HFFc6 (cell line): Measurements from ENCODE around the gene TYSND1. TPM values are rescaled to one million over a fixed set of nuclear protein-coding genes. Genes with fewer than 3 reads are reported as not detected.
"Not testable (repeated sequence)": the region's sequence is repeated elsewhere in the genome, so short reads cannot be mapped to it uniquely, and the experiment has no call there.

Experiments used
- DNase-seq: peaks from one replicate; pipeline ENCODE4 v3.0.0-alpha.2; 2018
- H3K27ac Mint-ChIP-seq: 2 replicates; pipeline ENCODE4 v1.8.0; 2020; ENCODE audit warnings: mild to moderate bottlenecking, mixed read lengths
- H3K27me3 Mint-ChIP-seq: 2 replicates; pipeline ENCODE4 v1.8.0; 2021; ENCODE audit warnings: mild to moderate bottlenecking, moderate library complexity, mixed read lengths; ENCODE audit not compliant: insufficient read depth
- H3K36me3 Mint-ChIP-seq: 2 replicates; pipeline ENCODE4 v1.8.0; 2021; ENCODE audit warnings: low read depth, mixed read lengths
- H3K4me1 Mint-ChIP-seq: 2 replicates; pipeline ENCODE4 v1.8.0; 2020; ENCODE audit warnings: low read depth, mixed read lengths
- H3K4me3 Mint-ChIP-seq: 2 replicates; pipeline ENCODE4 v1.8.0; 2020; ENCODE audit warnings: mild to moderate bottlenecking, moderate library complexity, mixed read lengths
- H3K9me3 Mint-ChIP-seq: 2 replicates; pipeline ENCODE4 v1.8.0; 2020; ENCODE audit warnings: mild to moderate bottlenecking, mixed read lengths
- total RNA-seq, 6 experiments: library from RNA; stranded (reverse); fragmentation: NEBNext Ultra II Directional; extraction: Animal tissue kit (Norgen Biotek cat#: 25700); gene quantifications; 2 replicates in 1 of 6; 3 replicates in 5 of 6; pipeline ENCODE4 v1.2.3, GENCODE V29; 2021
- TF ChIP-seq, protein P1 (sequence below): fragments of 200-600 bp; sonication (generic); IDR thresholded peaks from 2 replicates; pipeline ENCODE4 v1.5.0; 2021; ENCODE audit warnings: antibody characterized with exemption, mild to moderate bottlenecking

Gene TYSND1
- total RNA-seq, 6 experiments from 2014 or later = 4.6 to 5.7 (median 4.9) TPM

DNA sequence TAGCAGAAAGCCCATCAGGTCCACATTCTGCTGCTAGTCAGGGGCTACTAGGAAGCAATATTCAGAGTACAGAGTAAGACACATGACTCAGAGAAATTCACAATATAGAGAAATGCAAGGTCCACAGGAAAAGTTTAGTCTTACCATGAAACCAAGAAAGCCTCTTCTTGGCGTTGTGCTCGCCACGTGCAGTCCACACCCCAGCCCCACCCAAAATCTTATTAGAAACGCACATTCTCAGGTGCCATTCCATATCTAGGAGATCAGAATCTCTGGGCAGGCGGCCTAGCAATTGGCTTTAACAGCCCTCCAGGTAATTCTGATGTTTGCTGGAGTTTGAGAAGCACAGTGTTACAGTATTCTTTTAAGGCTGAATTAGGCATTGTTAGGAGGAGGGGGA is 39.6 kb upstream of the TYSND1 start:
- no peak overlapping the region for H3K27ac Mint-ChIP-seq
- H3K9me3 Mint-ChIP-seq = no peaks in the 10 kb centered on the region
- H3K4me3 Mint-ChIP-seq = no peak overlapping the region
- H3K27me3 Mint-ChIP-seq = peaks cover 12% of the 10 kb centered on the region
- peaks cover 20% of the 10 kb centered on the region for H3K4me1 Mint-ChIP-seq
- DNase-seq = no peak
- no peaks in the 10 kb centered on the region for H3K36me3 Mint-ChIP-seq
- TF ChIP-seq, protein P1, sequence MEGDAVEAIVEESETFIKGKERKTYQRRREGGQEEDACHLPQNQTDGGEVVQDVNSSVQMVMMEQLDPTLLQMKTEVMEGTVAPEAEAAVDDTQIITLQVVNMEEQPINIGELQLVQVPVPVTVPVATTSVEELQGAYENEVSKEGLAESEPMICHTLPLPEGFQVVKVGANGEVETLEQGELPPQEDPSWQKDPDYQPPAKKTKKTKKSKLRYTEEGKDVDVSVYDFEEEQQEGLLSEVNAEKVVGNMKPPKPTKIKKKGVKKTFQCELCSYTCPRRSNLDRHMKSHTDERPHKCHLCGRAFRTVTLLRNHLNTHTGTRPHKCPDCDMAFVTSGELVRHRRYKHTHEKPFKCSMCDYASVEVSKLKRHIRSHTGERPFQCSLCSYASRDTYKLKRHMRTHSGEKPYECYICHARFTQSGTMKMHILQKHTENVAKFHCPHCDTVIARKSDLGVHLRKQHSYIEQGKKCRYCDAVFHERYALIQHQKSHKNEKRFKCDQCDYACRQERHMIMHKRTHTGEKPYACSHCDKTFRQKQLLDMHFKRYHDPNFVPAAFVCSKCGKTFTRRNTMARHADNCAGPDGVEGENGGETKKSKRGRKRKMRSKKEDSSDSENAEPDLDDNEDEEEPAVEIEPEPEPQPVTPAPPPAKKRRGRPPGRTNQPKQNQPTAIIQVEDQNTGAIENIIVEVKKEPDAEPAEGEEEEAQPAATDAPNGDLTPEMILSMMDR = no peak

DNA sequence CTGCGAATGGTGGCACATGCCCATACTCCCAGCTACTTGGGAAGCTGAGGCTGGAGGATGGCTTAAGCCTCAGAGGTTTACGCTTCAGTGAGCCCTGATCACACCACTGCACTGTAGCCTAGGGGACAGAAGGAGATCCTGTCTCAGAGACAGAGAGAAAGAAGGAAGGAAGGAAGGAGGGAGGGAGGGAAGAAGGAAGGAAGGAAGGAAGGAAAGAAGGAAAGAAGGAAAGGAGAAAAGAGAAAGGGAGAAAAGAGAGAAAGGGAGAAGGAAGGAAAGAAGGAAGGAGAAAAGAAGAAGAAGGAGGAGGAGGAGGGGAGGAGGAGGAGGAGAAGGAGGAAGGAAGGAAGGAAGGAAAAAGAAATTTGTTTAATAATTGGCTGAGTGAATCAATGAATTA is 36.8 kb upstream of the TYSND1 start:
- TF ChIP-seq, protein P1 = no peak
- H3K9me3 Mint-ChIP-seq = peaks cover 22% of the 10 kb centered on the region
- peaks cover 6% of the 10 kb centered on the region; the same call in 1 of the 2 replicates for H3K4me1 Mint-ChIP-seq
- no peak overlapping the region for H3K4me3 Mint-ChIP-seq
- DNase-seq = no peak
- no peak overlapping the region for H3K27ac Mint-ChIP-seq
- H3K27me3 Mint-ChIP-seq = peaks cover 11% of the 10 kb centered on the region
- H3K36me3 Mint-ChIP-seq = peaks cover 4% of the 10 kb centered on the region; the same call in 1 of the 2 replicates

DNA sequence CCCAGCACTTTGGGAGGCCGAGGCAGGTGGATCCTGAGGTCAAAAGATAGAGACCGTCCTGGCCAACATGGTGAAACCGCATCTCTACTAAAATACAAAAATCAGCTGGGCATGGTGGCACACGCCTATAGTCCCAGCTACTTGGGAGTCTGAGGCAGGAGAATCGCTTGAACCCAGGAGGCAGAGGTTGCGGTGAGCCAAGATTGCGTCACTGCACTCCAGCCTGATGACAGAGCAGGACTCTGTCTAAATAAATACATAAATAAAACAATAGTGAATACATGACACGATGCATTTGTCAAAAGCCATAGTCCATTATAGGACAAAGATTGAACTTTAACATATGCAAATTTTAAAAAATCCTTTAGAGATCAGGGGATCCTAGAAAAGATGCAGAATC is 32.7 kb upstream of the TYSND1 start:
- H3K27me3 Mint-ChIP-seq, DNase-seq, H3K4me3 Mint-ChIP-seq, H3K27ac Mint-ChIP-seq, H3K36me3 Mint-ChIP-seq: not testable (repeated sequence)
- H3K9me3 Mint-ChIP-seq = peaks cover 23% of the 10 kb centered on the region
- peaks cover 10% of the 10 kb centered on the region for H3K4me1 Mint-ChIP-seq

DNA sequence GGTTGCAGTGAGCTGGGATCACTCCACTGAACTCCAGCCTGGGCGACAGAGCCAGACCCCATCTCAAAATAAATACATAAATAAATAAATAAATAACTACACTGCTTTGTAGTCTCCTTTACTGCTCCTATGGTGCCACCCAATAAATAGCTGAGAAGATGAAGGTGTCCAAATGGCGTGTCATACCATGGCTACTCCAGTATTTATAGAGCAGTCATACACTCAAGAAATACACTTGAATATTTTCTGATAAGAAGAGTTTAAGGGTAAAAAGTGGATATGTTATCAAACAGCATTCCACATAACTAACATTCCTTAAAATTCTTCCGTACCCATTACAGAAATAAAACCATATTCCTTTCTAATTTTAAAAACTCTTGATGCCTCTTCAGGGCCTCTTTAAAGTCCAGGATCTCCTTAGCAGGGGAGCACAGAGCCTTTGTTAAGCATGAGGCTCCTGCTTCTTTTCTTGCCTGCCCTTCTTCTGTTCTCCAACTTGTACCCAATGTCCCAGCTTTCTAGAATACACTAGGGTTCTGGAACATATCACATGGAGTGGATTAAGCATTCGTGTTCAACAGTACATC is 31.7 kb upstream of the TYSND1 start:
- no peak overlapping the region for H3K27ac Mint-ChIP-seq
- peaks cover 3% of the 10 kb centered on the region for H3K27me3 Mint-ChIP-seq
- peaks cover 16% of the 10 kb centered on the region for H3K4me1 Mint-ChIP-seq
- peaks cover 23% of the 10 kb centered on the region for H3K9me3 Mint-ChIP-seq
- H3K36me3 Mint-ChIP-seq = peaks cover 4% of the 10 kb centered on the region; the same call in 1 of the 2 replicates
- H3K4me3 Mint-ChIP-seq = no peak overlapping the region
- no peak for DNase-seq
- TF ChIP-seq, protein P1 = no peak

DNA sequence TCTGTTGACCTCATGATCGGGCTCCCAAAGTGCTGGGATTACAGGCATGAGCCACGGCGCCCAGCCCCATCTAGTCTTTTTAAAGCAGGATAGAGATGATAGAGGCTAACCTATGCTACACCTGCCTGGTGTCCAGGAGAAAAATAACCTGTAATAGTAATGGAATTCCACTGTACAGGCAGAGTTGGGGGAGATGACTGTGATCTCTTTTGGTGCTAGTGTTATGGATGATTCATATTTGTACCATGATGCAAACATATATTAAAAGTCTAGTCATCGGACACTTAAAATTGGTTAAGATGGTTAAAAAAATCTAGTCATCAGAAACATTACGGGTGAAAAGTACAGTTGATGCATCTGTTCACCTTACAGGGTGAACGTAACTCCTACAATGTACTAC is 29.9 kb upstream of the TYSND1 start:
- Mint-ChIP-seq H3K27me3 (peaks cover 2% of the 10 kb centered on the region), H3K4me1 (peaks cover 17% of the 10 kb centered on the region), H3K9me3 (peaks cover 23% of the 10 kb centered on the region), H3K36me3 (peaks cover 6% of the 10 kb centered on the region), H3K27ac (no peak overlapping the region), H3K4me3 (no peak overlapping the region)
- TF ChIP-seq, protein P1 = no peak
- DNase-seq = no peak

DNA sequence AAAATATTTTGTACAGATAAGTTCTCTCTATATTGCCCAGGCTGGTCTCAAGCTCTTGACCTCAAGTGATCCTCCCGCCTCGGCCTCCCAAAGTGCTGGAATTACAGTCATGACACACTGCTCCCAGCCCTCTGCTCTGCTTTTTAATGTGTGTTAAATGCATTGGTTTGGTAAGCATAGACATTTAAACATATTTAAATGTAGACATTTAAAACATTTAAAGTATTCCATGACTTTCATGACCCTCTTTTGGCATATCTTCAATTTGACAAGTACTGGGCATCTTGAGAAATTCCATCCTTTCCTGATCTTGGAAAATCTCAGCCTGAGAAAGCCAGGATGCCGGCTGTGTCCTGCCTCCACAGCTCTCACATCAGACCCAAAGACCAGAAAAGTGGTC is 29.0 kb upstream of the TYSND1 start:
- H3K27me3 Mint-ChIP-seq = peaks cover 2% of the 10 kb centered on the region
- H3K4me3 Mint-ChIP-seq = no peak overlapping the region
- H3K27ac Mint-ChIP-seq = no peak overlapping the region
- peaks cover 22% of the 10 kb centered on the region for H3K4me1 Mint-ChIP-seq
- DNase-seq = no peak
- TF ChIP-seq, protein P1 = no peak
- H3K9me3 Mint-ChIP-seq = peaks cover 22% of the 10 kb centered on the region
- H3K36me3 Mint-ChIP-seq = peaks cover 11% of the 10 kb centered on the region
